Activated CD8-positive, alpha-beta memory T cell treated with anti-CD3 and anti-CD28 coated beads for 24 hours (primary cell): Measurements from ENCODE around the gene BCAP31.

Experiments
- DNase-seq: peaks from one replicate; pipeline ENCODE4 v3.0.0-alpha.2; 2020

BCAP31 gene

GRCh38 chrX:153724252-153725038 lies at the start of gene BCAP31, which contains the start of gene ABCD1:
Gene BCAP31 (minus strand): TSS chrX:153724387. CDS start chrX:153723244, 1,143 bp downstream.
Gene ABCD1 (plus strand): TSS chrX:153724856. CDS start chrX:153725267, 411 bp downstream.
- peak; percentile 92 for DNase-seq

GRCh38 chrX:153773218-153773611 lies 49.0 kb upstream of the BCAP31 start:
- DNase-seq = no peak

- no peak for DNase-seq
Observed at GRCh38 chrX:153772316-153773217, 48.4 kb upstream of the BCAP31 start.

GRCh38 chrX:153771415-153772315 lies 47.5 kb upstream of the BCAP31 start:
- no peak for DNase-seq

GRCh38 chrX:153770601-153771414 lies 46.6 kb upstream of the BCAP31 start:
- no peak for DNase-seq

- no peak for DNase-seq
Observed at GRCh38 chrX:153769865-153770600, 45.8 kb upstream of the BCAP31 start.

GRCh38 chrX:153769158-153769864 lies 45.1 kb upstream of the BCAP31 start:
- DNase-seq = no peak

GRCh38 chrX:153768311-153769157 lies 44.3 kb upstream of the BCAP31 start:
- DNase-seq = no peak

- DNase-seq = no peak
Observed at GRCh38 chrX:153767674-153768055, 43.5 kb upstream of the BCAP31 start.

- DNase-seq = no peak
Observed at GRCh38 chrX:153766871-153767673, 42.9 kb upstream of the BCAP31 start.

- no peak for DNase-seq
Observed at GRCh38 chrX:153766098-153766817, 42.1 kb upstream of the BCAP31 start.

GRCh38 chrX:153765138-153766079 lies 41.2 kb upstream of the BCAP31 start:
- no peak for DNase-seq

GRCh38 chrX:153764786-153765137 lies 40.6 kb upstream of the BCAP31 start:
- no peak for DNase-seq

- peak; percentile 92 for DNase-seq
Observed at GRCh38 chrX:153763989-153764755, 40.0 kb upstream of the BCAP31 start, which contains the start of gene PLXNB3. Gene PLXNB3 (plus strand): TSS chrX:153764249. CDS start chrX:153765536, 1,287 bp downstream.

- no peak for DNase-seq
Observed at GRCh38 chrX:153763298-153763932, 39.2 kb upstream of the BCAP31 start.
